H1 (cell line): ENCODE results near the gene SLC44A5. TPM values are rescaled to one million over a fixed set of nuclear protein-coding genes. Genes with fewer than 3 reads are reported as not detected.

ENCODE experiments used
- CTCF ChIA-PET: fragments of 300-600 bp; sonication (Branson Sonifier 250); formaldehyde crosslinking; loops from one replicate; lab custom pipeline; 2021; ENCODE audit not compliant: partially characterized antibody; lab: Charles Lee
- POLR2A ChIA-PET: fragments of 300-600 bp; sonication (Branson Sonifier 250); formaldehyde crosslinking; loops from one replicate; lab custom pipeline; 2021; ENCODE audit warnings: inconsistent platforms; ENCODE audit not compliant: partially characterized antibody; lab: Charles Lee
- DNase-seq, 2 experiments: peaks; one replicate each; pipeline versions ENCODE4 v3.0.0 to v3.0.0-alpha.2; 2010 to 2022; ENCODE audit warnings: low spot score in 2 of 2, low read depth in 1 of 2, mixed read lengths in 1 of 2
- FAIRE-seq: peaks from 2 replicates; lab custom pipeline; 2011; peaks lifted over from hg19 to GRCh38; lab: Jason Lieb, UNC
- H2AFZ ChIP-seq: 2 replicates; pipeline ENCODE4 v1.8.1; 2012; ENCODE audit warnings: low read length, inconsistent platforms
- H2AK5ac ChIP-seq: 2 replicates; pipeline ENCODE4 v1.6.1; 2013; ENCODE audit warnings: low read depth, low read length
- H2BK120ac ChIP-seq: replicated peaks from 2 replicates; pipeline ENCODE3; 2013; ENCODE audit warnings: low read depth, low read length, inconsistent platforms
- H2BK12ac ChIP-seq: 2 replicates; pipeline ENCODE4 v1.6.1; 2013; ENCODE audit warnings: low read depth, low read length
- H2BK15ac ChIP-seq: 2 replicates; pipeline ENCODE4 v1.6.1; 2013; ENCODE audit warnings: low read length
- H2BK20ac ChIP-seq: 2 replicates; pipeline ENCODE4 v1.6.1; 2013; ENCODE audit warnings: low read length
- H2BK5ac ChIP-seq: 2 replicates; pipeline ENCODE4 v1.6.1; 2013; ENCODE audit warnings: low read depth, low read length
- H3K14ac ChIP-seq: 2 replicates; pipeline ENCODE4 v1.6.1; 2013; ENCODE audit warnings: inconsistent platforms; ENCODE audit not compliant: insufficient read length
- H3K18ac ChIP-seq: 2 replicates; pipeline ENCODE4 v1.6.1; 2013; ENCODE audit warnings: low read length; ENCODE audit errors: extremely low read depth
- H3K23ac ChIP-seq: 2 replicates; pipeline ENCODE4 v1.6.1; 2013; ENCODE audit warnings: inconsistent platforms; ENCODE audit not compliant: insufficient read length
- H3K23me2 ChIP-seq: 2 replicates; pipeline ENCODE4 v1.6.1; 2013; ENCODE audit warnings: low read depth, low read length
- H3K27ac ChIP-seq: 2 replicates; pipeline ENCODE4 v1.6.1; 2011; ENCODE audit warnings: low read depth, low read length, inconsistent platforms
- H3K27me3 ChIP-seq, 4 experiments: replicated peaks in 1 of 4; 1 replicate in 1 of 4; 2 replicates in 3 of 4; pipeline versions ENCODE4 v1.6.1 to v1.8.1; 2011 to 2013; ENCODE audit warnings: low read length in 3 of 4, mild to moderate bottlenecking in 3 of 4, inconsistent platforms in 2 of 4, mixed read lengths in 2 of 4, moderate library complexity in 1 of 4; ENCODE audit not compliant: control insufficient read depth in 3 of 4, insufficient read depth in 3 of 4; ENCODE audit errors: extremely low read depth in 1 of 4
- H3K36me3 ChIP-seq, 4 experiments: 2 replicates each; pipeline versions ENCODE4 v1.6.1 to v1.8.1; 2011 to 2013; ENCODE audit warnings: mild to moderate bottlenecking in 4 of 4, low read length in 3 of 4, moderate library complexity in 2 of 4, control low read depth in 1 of 4, inconsistent platforms in 1 of 4; ENCODE audit not compliant: insufficient read depth in 4 of 4, control insufficient read depth in 2 of 4
- H3K4ac ChIP-seq: replicated peaks from 2 replicates; pipeline ENCODE3; 2013; ENCODE audit warnings: low read length, low read depth, mixed read lengths, inconsistent platforms; ENCODE audit not compliant: insufficient read length
- H3K4me1 ChIP-seq, 4 experiments: replicated peaks in 1 of 4; 1 replicate in 1 of 4; 2 replicates in 3 of 4; pipeline versions ENCODE4 v1.6.1 to v1.8.1; 2011 to 2013; ENCODE audit warnings: low read length in 3 of 4, inconsistent platforms in 2 of 4, mixed read lengths in 1 of 4; ENCODE audit not compliant: insufficient read depth in 4 of 4, control insufficient read depth in 3 of 4
- H3K4me2 ChIP-seq, 2 experiments: 2 replicates each; pipeline versions ENCODE4 v1.6.1 to v1.8.1; 2011 to 2013; ENCODE audit warnings: low read depth in 2 of 2, low read length in 2 of 2, control low read depth in 1 of 2, inconsistent platforms in 1 of 2, mild to moderate bottlenecking in 1 of 2; ENCODE audit not compliant: insufficient read depth in 1 of 2
- H3K4me3 ChIP-seq, 4 experiments: fragments of 200-600, 300-600 bp in 1 of 4; sonication (generic), shearing (Covaris generic), sonication (Bioruptor Twin) in 1 of 4; 2 replicates each; pipeline versions ENCODE4 v1.5.1 to v1.8.1; 2011 to 2016; ENCODE audit warnings: low read length in 4 of 4, low read depth in 3 of 4, control low read depth in 2 of 4, inconsistent platforms in 2 of 4, mild to moderate bottlenecking in 2 of 4, mixed read lengths in 1 of 4, moderate library complexity in 1 of 4; ENCODE audit not compliant: insufficient read depth in 2 of 4; ENCODE audit errors: extremely low read depth in 1 of 4
- H3K56ac ChIP-seq: replicated peaks from 2 replicates; pipeline ENCODE3; 2013; ENCODE audit warnings: low read depth, mild to moderate bottlenecking, mixed read lengths, low read length, inconsistent platforms; ENCODE audit not compliant: insufficient read length
- H3K79me1 ChIP-seq: 2 replicates; pipeline ENCODE4 v1.6.1; 2013; ENCODE audit warnings: low read depth, low read length, control low read depth
- H3K79me2 ChIP-seq, 2 experiments: 2 replicates each; pipeline versions ENCODE4 v1.6.1 to v1.8.1; 2012 to 2013; ENCODE audit warnings: low read length in 2 of 2, mild to moderate bottlenecking in 2 of 2, inconsistent platforms in 1 of 2; ENCODE audit not compliant: insufficient read depth in 2 of 2, control insufficient read depth in 1 of 2
- H3K9ac ChIP-seq, 4 experiments: replicated peaks in 1 of 4; 1 replicate in 1 of 4; 2 replicates in 3 of 4; pipeline versions ENCODE4 v1.6.1 to v1.8.1; 2011 to 2013; ENCODE audit warnings: low read depth in 3 of 4, low read length in 3 of 4, control low read depth in 2 of 4, mild to moderate bottlenecking in 2 of 4, moderate library complexity in 2 of 4, inconsistent platforms in 1 of 4; ENCODE audit errors: extremely low read depth in 1 of 4
- H3K9me3 ChIP-seq, 2 experiments: 2 replicates each; pipeline versions ENCODE4 v1.6.1 to v1.8.1; 2012 to 2013; ENCODE audit warnings: mild to moderate bottlenecking in 2 of 2, moderate library complexity in 2 of 2, control low read depth in 1 of 2, inconsistent platforms in 1 of 2, low read depth in 1 of 2, low read length in 1 of 2, mixed read lengths in 1 of 2; ENCODE audit not compliant: insufficient read depth in 2 of 2
- H4K20me1 ChIP-seq, 2 experiments: replicated peaks in 1 of 2; 2 replicates each; pipeline versions ENCODE3 to v1.8.1; 2011 to 2013; ENCODE audit warnings: inconsistent platforms in 2 of 2, low read length in 2 of 2, mild to moderate bottlenecking in 1 of 2; ENCODE audit not compliant: insufficient read depth in 2 of 2, control insufficient read depth in 1 of 2
- H4K5ac ChIP-seq: 2 replicates; pipeline ENCODE4 v1.6.1; 2013; ENCODE audit warnings: low read length, low read depth, mixed read lengths, inconsistent platforms; ENCODE audit not compliant: insufficient read length
- H4K8ac ChIP-seq: 2 replicates; pipeline ENCODE4 v1.8.0; 2013; ENCODE audit warnings: mild to moderate bottlenecking, moderate library complexity, low read length, inconsistent platforms; ENCODE audit not compliant: insufficient read depth; ENCODE audit errors: extremely low read depth
- H4K91ac ChIP-seq: replicated peaks from 2 replicates; pipeline ENCODE3; 2013; ENCODE audit warnings: low read length, mixed read lengths, inconsistent platforms; ENCODE audit not compliant: insufficient read length
- FOSL1 ChIP-seq: IDR thresholded peaks from 2 replicates; pipeline ENCODE4 v1.6.1; 2011; ENCODE audit warnings: mild to moderate bottlenecking, low read depth, low read length, moderate library complexity; ENCODE audit not compliant: insufficient read depth
- GABPA ChIP-seq: IDR thresholded peaks from 2 replicates; pipeline ENCODE4 v1.6.1; 2011; ENCODE audit warnings: mild to moderate bottlenecking, low read length, moderate library complexity, borderline replicate concordance; ENCODE audit not compliant: insufficient read depth
- HDAC6 ChIP-seq: IDR thresholded peaks from one replicate; pipeline ENCODE4 v1.7.1; 2012; ENCODE audit warnings: low read depth, mild to moderate bottlenecking, inconsistent platforms, low read length, moderate library complexity
- NANOG ChIP-seq: IDR thresholded peaks from 2 replicates; pipeline ENCODE4 v1.6.1; 2011; ENCODE audit warnings: low read length, low read depth, mild to moderate bottlenecking, inconsistent platforms; ENCODE audit not compliant: insufficient read depth, poor library complexity, severe bottlenecking
- NRF1 ChIP-seq: IDR thresholded peaks from 2 replicates; pipeline ENCODE4 v1.6.1; 2011; ENCODE audit warnings: mild to moderate bottlenecking, low read depth, low read length, improper control_type of control experiment
- POLR2AphosphoS5 ChIP-seq: IDR thresholded peaks from 2 replicates; pipeline ENCODE4 v1.6.1; 2011; ENCODE audit warnings: low read depth, low read length
- POU5F1 ChIP-seq: IDR thresholded peaks from 2 replicates; pipeline ENCODE4 v1.6.1; 2011; ENCODE audit warnings: low read depth, mild to moderate bottlenecking, low read length, moderate library complexity
- RXRA ChIP-seq: IDR thresholded peaks from 2 replicates; pipeline ENCODE4 v1.6.1; 2011; ENCODE audit warnings: low read depth, mild to moderate bottlenecking, low read length, moderate library complexity; ENCODE audit not compliant: insufficient read depth
- SAP30 ChIP-seq: fragments of 300-600 bp; sonication (generic); IDR thresholded peaks from 2 replicates; pipeline ENCODE4 v1.7.1; 2012; ENCODE audit warnings: low read length, moderate library complexity, mild to moderate bottlenecking, inconsistent platforms; ENCODE audit not compliant: insufficient read depth, insufficient replicate concordance
- TBP ChIP-seq: IDR thresholded peaks from 2 replicates; pipeline ENCODE4 v1.6.1; 2011; ENCODE audit warnings: low read depth, low read length, improper control_type of control experiment
- TEAD4 ChIP-seq: IDR thresholded peaks from 2 replicates; pipeline ENCODE4 v1.6.1; 2012; ENCODE audit warnings: low read depth, low read length, inconsistent platforms, mixed read lengths
- ZNF274 ChIP-seq: IDR thresholded peaks from 2 replicates; pipeline ENCODE4 v1.7.0; 2012; ENCODE audit warnings: low read length, borderline replicate concordance; ENCODE audit errors: extremely low read depth
- WGBS, 2 experiments: shearing (Covaris generic) in 1 of 2; methylation state at CpG; one replicate each; pipeline versions ENCODE4 v1.1.6 to v1.1.7; 2013 to 2015; ENCODE audit warnings: low lambda C conversion rate in 2 of 2, mixed read lengths in 2 of 2, inconsistent platforms in 1 of 2, low coverage in 1 of 2, missing lambda C conversion rate in 1 of 2; ENCODE audit not compliant: insufficient replicate concordance in 2 of 2, insufficient coverage in 1 of 2, insufficient read length in 1 of 2; ENCODE audit errors: extremely low coverage in 1 of 2, missing lambda C conversion rate in 1 of 2; 5-methylcytosine and 5-hydroxymethylcytosine counted together
- polyA plus RNA-seq, 7 experiments: library from polyadenylated mRNA; depleted of rRNA in 3 of 7; stranded (reverse) in 5 of 7; unstranded in 2 of 7; fragments of >200 nt in 5 of 7; fragments of 200-250 nt in 2 of 7; gene quantifications; 1 replicate in 5 of 7; 2 replicates in 1 of 7; 4 replicates in 1 of 7; pipeline versions ENCODE4 v1.2.1 to v1.2.3, GENCODE V29; 2011 to 2013; ENCODE audit warnings: missing spikeins in 2 of 7, mixed read lengths in 2 of 7
- total RNA-seq: library from RNA; stranded (reverse); fragmentation: NEBNext Ultra II Directional; extraction: Animal tissue kit (Norgen Biotek cat#: 25700); gene quantifications from 2 replicates; pipeline ENCODE4 v1.2.1, GENCODE V29; 2021
- TF ChIP-seq, protein P1 (sequence below): IDR thresholded peaks from 2 replicates; pipeline ENCODE4 v1.6.1; 2011; ENCODE audit warnings: low read length, improper control_type of control experiment

Gene SLC44A5
- total and polyA plus RNA-seq, 2 of the 8 experiments (the other 6 are each of a cell fraction or from before 2014, with no cell fraction given), result 1.8 to 3.3 TPM

DNA sequence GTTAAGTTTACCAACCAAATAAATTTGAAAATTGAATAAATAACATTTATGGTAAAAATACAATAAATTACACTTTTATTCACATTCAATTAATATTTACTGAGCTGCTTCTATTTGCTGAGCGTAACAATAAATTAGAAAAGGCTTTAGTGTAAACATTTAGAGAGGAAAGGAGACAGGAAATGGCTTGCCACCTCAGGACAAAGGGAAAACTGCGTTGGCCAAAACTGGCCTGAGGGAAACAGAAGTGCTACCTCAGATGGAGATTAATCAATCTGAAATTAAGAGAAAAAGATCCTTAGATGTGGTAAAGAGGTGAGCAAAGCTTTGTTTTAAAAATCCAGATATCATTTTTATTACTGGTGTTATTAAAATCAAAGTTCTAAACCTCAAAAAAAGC, 128.0 kb downstream of the SLC44A5 start:
- no peaks in the 10 kb centered on the region for H3K23me2 ChIP-seq
- no peak overlapping the region for H2BK20ac ChIP-seq
- H2AK5ac ChIP-seq, result no peak overlapping the region
- H3K27ac ChIP-seq, result no peak overlapping the region
- H2BK120ac ChIP-seq, result no peak overlapping the region
- DNase-seq (no peak), FAIRE-seq (no peak)
- H4K5ac ChIP-seq, result no peak overlapping the region
- H3K23ac ChIP-seq, result no peak overlapping the region
- no peak overlapping the region for H3K14ac ChIP-seq
- H4K8ac ChIP-seq, result no peak overlapping the region
- no peak overlapping the region for H3K4ac ChIP-seq
- H3K18ac ChIP-seq, result no peak overlapping the region
- H3K36me3 ChIP-seq, result no peaks in the 10 kb centered on the region
- no peaks in the 10 kb centered on the region for H3K27me3 ChIP-seq
- peaks cover 6 to 9% of the 10 kb centered on the region in 2 experiments; a peak in 3 of 4 replicates for H3K9me3 ChIP-seq
- CTCF ChIA-PET, result interaction anchor here (0.9 to 2.6 kb wide), 2 partner anchors 10 to 132 kb away, joined by 3 to 7 read pairs; no protein-coding TSS in a partner anchor
- H3K79me1 ChIP-seq, result no peaks in the 10 kb centered on the region
- no peaks in the 10 kb centered on the region for H3K4me1 ChIP-seq
- H4K20me1 ChIP-seq, result no peaks in the 10 kb centered on the region
- no peak overlapping the region for H2AFZ ChIP-seq
- no peak overlapping the region for H3K56ac ChIP-seq
- 80% methylated on average over 2 of the region's 2 CpGs; no CpG with 5 or more reads in 1 of the 2 experiments for WGBS, 2 experiments
- H2BK15ac ChIP-seq, result no peak overlapping the region
- no peak overlapping the region for H4K91ac ChIP-seq
- H3K4me3 ChIP-seq, result no peak overlapping the region
- H3K9ac ChIP-seq, result no peak overlapping the region
- POLR2A ChIA-PET, result no interaction called here
- H2BK12ac ChIP-seq, result no peak overlapping the region
- no peak overlapping the region for H3K4me2 ChIP-seq
- H2BK5ac ChIP-seq, result no peak overlapping the region
- no peaks in the 10 kb centered on the region for H3K79me2 ChIP-seq
- TF ChIP-seq GABPA (no peak), ZNF274 (no peak), POU5F1 (no peak), TEAD4 (no peak), RXRA (no peak), HDAC6 (no peak), POLR2AphosphoS5 (no peak), TBP (no peak), SAP30 (no peak), NANOG (no peak), NRF1 (no peak), FOSL1 (no peak)
- TF ChIP-seq, protein P1, sequence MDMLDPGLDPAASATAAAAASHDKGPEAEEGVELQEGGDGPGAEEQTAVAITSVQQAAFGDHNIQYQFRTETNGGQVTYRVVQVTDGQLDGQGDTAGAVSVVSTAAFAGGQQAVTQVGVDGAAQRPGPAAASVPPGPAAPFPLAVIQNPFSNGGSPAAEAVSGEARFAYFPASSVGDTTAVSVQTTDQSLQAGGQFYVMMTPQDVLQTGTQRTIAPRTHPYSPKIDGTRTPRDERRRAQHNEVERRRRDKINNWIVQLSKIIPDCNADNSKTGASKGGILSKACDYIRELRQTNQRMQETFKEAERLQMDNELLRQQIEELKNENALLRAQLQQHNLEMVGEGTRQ, result no peak
